GM12878 (cell line): ENCODE data around the gene CSK. TPM values are rescaled to one million over a fixed set of nuclear protein-coding genes. Genes with fewer than 3 reads are reported as not detected.

Experiments
- CEBPB ChIP-seq, 2 experiments: fragments of 150-350 bp in 1 of 2; IDR thresholded peaks; 2 replicates each; pipeline ENCODE4 v1.6.1; 2012 to 2014; ENCODE audit warnings: low read depth in 2 of 2, low read length in 2 of 2, borderline replicate concordance in 1 of 2, inconsistent platforms in 1 of 2
- ETV6 ChIP-seq, 2 experiments: fragments of 450-650 bp in 1 of 2; IDR thresholded peaks in 1 of 2; conservative IDR thresholded peaks in 1 of 2; 2 replicates each; pipeline ENCODE4 v1.6.1; 2014; ENCODE audit warnings: antibody characterized with exemption in 1 of 2, borderline replicate concordance in 1 of 2, low read depth in 1 of 2, mild to moderate bottlenecking in 1 of 2, moderate library complexity in 1 of 2
- KAT2A ChIP-seq: conservative IDR thresholded peaks from 2 replicates; pipeline ENCODE4 v1.6.1; 2011; ENCODE audit warnings: low read depth, low read length; ENCODE audit not compliant: control insufficient read depth
- YBX1 ChIP-seq: fragments of 450-650 bp; IDR thresholded peaks from 2 replicates; pipeline ENCODE4 v1.6.1; 2016; ENCODE audit warnings: antibody characterized with exemption
- ZNF384 ChIP-seq: IDR thresholded peaks from 2 replicates; pipeline ENCODE4 v1.6.1; 2012; ENCODE audit warnings: low read depth, mild to moderate bottlenecking, low read length, improper control_type of control experiment, borderline replicate concordance
- polyA plus RNA-seq, 11 experiments: library from polyadenylated mRNA; depleted of rRNA in 4 of 11; unstranded in 6 of 11; stranded (reverse) in 5 of 11; fragments of >200 nt; fragmentation: Nextera tagmentation in 4 of 11; fragmentation: Illumina TruSeq in 1 of 11; extraction: Ambion mirVana in 4 of 11; extraction: Trizol in 1 of 11; gene quantifications; 1 replicate in 1 of 11; 2 replicates in 10 of 11; pipeline versions ENCODE4 v1.2.1 to v1.2.3, GENCODE V29; 2011 to 2016; ENCODE audit warnings: inconsistent platforms in 2 of 11, missing spikeins in 2 of 11, low read depth in 1 of 11
- total RNA-seq, 4 experiments: library from RNA; depleted of rRNA in 3 of 4; stranded (reverse); fragments of >200 nt in 3 of 4; fragmentation: Illumina TruSeq in 1 of 4; extraction: Trizol in 1 of 4; gene quantifications; 2 replicates each; pipeline versions ENCODE4 v1.2.1 to v1.2.3, GENCODE V29; 2013 to 2021
- TF ChIP-seq, protein P1 (sequence below): fragments of 450-650 bp; IDR thresholded peaks from 2 replicates; pipeline ENCODE4 v1.6.1; 2017; ENCODE audit warnings: mild to moderate bottlenecking, low read depth, inconsistent platforms; ENCODE audit not compliant: poor library complexity, severe bottlenecking
- TF ChIP-seq, protein P2 (sequence below): fragments of 450-650 bp; IDR thresholded peaks from 2 replicates; pipeline ENCODE4 v1.6.1; 2017; ENCODE audit warnings: antibody characterized with exemption, mild to moderate bottlenecking, moderate library complexity

CSK gene
- total and polyA plus RNA-seq, 10 of the 15 experiments (the other 5 are each of a cell fraction or from before 2014, with no cell fraction given): 3.4 to 327 (median 75.8) TPM

GRCh38 chr15:74816624-74817369 lies 34.9 kb downstream of the CSK start (continued):
- TF ChIP-seq, protein P1, sequence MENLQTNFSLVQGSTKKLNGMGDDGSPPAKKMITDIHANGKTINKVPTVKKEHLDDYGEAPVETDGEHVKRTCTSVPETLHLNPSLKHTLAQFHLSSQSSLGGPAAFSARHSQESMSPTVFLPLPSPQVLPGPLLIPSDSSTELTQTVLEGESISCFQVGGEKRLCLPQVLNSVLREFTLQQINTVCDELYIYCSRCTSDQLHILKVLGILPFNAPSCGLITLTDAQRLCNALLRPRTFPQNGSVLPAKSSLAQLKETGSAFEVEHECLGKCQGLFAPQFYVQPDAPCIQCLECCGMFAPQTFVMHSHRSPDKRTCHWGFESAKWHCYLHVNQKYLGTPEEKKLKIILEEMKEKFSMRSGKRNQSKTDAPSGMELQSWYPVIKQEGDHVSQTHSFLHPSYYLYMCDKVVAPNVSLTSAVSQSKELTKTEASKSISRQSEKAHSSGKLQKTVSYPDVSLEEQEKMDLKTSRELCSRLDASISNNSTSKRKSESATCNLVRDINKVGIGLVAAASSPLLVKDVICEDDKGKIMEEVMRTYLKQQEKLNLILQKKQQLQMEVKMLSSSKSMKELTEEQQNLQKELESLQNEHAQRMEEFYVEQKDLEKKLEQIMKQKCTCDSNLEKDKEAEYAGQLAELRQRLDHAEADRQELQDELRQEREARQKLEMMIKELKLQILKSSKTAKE: no peak
- no peak for TF ChIP-seq YBX1
- TF ChIP-seq ZNF384: no peak
- TF ChIP-seq ETV6 (conservative IDR thresholded peaks at IDR 0.05 in 1 of 2, IDR thresholded peaks at IDR 0.05 in 1 of 2; ENCODE audit: borderline replicate concordance in 1 of 2, low read depth in 1 of 2): no peak
- TF ChIP-seq CEBPB (IDR thresholded peaks at IDR 0.05; ENCODE audit: borderline replicate concordance in 1 of 2, low read depth in 2 of 2, low read length in 2 of 2): no peak
- TF ChIP-seq KAT2A: no peak
- TF ChIP-seq, protein P2, sequence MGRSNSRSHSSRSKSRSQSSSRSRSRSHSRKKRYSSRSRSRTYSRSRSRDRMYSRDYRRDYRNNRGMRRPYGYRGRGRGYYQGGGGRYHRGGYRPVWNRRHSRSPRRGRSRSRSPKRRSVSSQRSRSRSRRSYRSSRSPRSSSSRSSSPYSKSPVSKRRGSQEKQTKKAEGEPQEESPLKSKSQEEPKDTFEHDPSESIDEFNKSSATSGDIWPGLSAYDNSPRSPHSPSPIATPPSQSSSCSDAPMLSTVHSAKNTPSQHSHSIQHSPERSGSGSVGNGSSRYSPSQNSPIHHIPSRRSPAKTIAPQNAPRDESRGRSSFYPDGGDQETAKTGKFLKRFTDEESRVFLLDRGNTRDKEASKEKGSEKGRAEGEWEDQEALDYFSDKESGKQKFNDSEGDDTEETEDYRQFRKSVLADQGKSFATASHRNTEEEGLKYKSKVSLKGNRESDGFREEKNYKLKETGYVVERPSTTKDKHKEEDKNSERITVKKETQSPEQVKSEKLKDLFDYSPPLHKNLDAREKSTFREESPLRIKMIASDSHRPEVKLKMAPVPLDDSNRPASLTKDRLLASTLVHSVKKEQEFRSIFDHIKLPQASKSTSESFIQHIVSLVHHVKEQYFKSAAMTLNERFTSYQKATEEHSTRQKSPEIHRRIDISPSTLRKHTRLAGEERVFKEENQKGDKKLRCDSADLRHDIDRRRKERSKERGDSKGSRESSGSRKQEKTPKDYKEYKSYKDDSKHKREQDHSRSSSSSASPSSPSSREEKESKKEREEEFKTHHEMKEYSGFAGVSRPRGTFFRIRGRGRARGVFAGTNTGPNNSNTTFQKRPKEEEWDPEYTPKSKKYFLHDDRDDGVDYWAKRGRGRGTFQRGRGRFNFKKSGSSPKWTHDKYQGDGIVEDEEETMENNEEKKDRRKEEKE: no peak
